Measurements from ENCODE around the gene CHURC1. TPM values are rescaled to one million over a fixed set of nuclear protein-coding genes. Genes with fewer than 3 reads are reported as not detected.

CHURC1 gene
- total RNA-seq, result 52.5 TPM
- long read RNA-seq, transcript CHURC1-207 (2 exons, 571 nt), result minor isoform, 6 of 61 reads
- long read RNA-seq, transcript CHURC1-203 (4 exons, 2,629 nt), result major isoform, 34 of 61 reads
- long read RNA-seq, transcript CHURC1-202 (3 exons, 439 nt), result minor isoform, 6 of 61 reads
- long read RNA-seq, transcript CHURC1-208 (4 exons, 3,615 nt), result minor isoform, 5 of 61 reads
- long read RNA-seq, partial matches to known transcripts, result 3 of 61 reads
- long read RNA-seq, other reads (novel, unspliced or antisense), result 5 of 61 reads

DNA sequence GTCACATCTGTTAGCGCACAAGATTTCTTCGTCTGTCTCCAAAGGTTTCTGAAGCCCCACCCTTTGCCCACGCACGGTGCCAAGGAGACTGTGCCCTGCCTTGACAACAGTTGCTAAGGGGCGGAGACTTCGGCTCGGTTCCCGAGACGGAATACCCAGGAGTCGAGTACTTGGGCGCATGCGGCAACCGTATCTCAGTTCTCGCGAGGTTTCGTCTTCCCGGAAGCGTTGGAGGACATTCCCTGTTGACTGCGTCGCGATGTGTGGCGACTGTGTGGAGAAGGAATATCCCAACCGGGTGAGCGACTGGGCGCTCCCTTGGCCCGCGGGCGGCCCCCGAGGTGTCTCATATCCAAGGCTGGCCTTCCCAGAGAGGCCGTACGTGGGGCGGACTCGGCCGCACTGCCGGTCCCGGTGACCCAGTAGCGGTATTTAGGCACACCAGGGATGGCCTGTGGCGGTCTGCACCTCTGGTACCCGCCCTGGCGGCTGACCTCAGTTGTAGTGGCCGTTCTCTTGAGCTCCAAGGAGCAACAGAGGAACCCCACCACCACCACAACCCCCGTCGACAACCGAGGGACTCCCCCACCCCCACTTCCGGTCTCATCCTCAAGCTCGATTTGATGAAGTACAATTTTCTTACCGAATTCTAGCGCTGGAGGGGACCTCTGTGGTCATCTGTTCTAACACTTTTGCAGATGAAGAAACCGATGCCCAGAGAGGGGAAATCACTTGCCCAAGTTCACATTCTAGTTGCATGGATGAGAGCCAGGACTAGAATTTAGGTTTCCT lies at the start of gene CHURC1:
Gene CHURC1 (plus strand): TSS at position 219 of the 792 bp plus-strand sequence. CDS start 41 bp downstream, at position 260.
- ATAC-seq (peak; percentile 100), DNase-seq (peak; percentile 99)
- Histone ChIP-seq H3K27me3 (no peaks in the 10 kb centered on the region), H3K4me3 (peak within 1 kb of the TSS; percentile 98), H3K36me3 (no peaks in the 10 kb centered on the region), H3K4me1 (peaks cover 24% of the 10 kb centered on the region), H3K27ac (peak within 1 kb of the TSS; percentile 100), H3K9me3 (no peaks in the 10 kb centered on the region)
- TF ChIP-seq, protein P1, sequence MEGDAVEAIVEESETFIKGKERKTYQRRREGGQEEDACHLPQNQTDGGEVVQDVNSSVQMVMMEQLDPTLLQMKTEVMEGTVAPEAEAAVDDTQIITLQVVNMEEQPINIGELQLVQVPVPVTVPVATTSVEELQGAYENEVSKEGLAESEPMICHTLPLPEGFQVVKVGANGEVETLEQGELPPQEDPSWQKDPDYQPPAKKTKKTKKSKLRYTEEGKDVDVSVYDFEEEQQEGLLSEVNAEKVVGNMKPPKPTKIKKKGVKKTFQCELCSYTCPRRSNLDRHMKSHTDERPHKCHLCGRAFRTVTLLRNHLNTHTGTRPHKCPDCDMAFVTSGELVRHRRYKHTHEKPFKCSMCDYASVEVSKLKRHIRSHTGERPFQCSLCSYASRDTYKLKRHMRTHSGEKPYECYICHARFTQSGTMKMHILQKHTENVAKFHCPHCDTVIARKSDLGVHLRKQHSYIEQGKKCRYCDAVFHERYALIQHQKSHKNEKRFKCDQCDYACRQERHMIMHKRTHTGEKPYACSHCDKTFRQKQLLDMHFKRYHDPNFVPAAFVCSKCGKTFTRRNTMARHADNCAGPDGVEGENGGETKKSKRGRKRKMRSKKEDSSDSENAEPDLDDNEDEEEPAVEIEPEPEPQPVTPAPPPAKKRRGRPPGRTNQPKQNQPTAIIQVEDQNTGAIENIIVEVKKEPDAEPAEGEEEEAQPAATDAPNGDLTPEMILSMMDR (IDR thresholded peaks at IDR 0.05), result peak; percentile 7
- intact Hi-C loops (cut with DNase I), result no loop called here

DNA sequence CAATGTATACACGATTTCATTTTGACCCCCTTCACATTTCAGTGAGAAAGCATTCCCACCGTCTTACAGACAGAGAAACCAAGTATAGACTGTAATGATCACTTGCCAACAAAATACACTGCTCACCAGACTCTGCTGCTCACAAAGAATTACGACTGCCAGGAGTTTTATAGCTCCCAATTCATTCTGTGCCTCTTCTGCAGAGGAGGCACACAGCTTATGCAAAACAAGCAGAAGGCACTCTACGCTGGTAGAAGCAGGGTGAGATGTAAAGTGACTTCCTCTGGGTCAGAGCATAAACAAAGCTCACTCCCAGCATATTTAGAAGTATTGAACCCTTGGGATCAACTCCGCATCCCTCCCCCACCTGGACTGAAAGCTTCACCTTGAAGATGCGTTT lies 49.1 kb upstream of the CHURC1 start:
- Histone ChIP-seq H3K27me3 (no peaks in the 10 kb centered on the region), H3K4me1 (no peaks in the 10 kb centered on the region), H3K27ac (no peak overlapping the region), H3K9me3 (no peaks in the 10 kb centered on the region), H3K4me3 (no peak overlapping the region), H3K36me3 (no peaks in the 10 kb centered on the region)
- intact Hi-C loops (cut with DNase I), result no loop called here
- TF ChIP-seq, protein P1 (IDR thresholded peaks at IDR 0.05), result no peak
- ATAC-seq, result no peak
- DNase-seq, result no peak

DNA sequence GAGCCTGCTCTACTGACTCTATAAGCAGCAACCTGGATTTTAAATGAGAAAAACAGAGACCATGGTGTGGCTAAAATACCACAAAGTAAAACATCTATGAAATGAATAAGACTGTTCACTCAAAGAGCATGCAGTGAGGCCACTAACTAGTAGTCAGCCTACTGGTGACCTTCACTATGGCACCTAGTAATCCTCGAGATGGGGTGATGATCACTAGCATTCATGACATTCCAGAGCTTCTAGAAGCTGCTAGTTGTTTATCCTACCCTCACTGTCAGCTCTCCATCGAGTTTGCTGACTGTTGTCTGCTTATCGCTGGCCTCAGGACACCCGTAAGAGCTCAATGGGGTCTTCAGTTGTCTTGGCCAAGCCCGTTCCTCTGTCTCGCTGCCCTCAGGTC lies 48.3 kb upstream of the CHURC1 start:
- Histone ChIP-seq H3K27me3 (no peaks in the 10 kb centered on the region), H3K4me1 (no peaks in the 10 kb centered on the region), H3K36me3 (no peaks in the 10 kb centered on the region), H3K27ac (no peak overlapping the region), H3K9me3 (no peaks in the 10 kb centered on the region), H3K4me3 (no peak overlapping the region)
- ATAC-seq, result no peak
- TF ChIP-seq, protein P1 (IDR thresholded peaks at IDR 0.05), result no peak
- DNase-seq, result no peak
- intact Hi-C loops (cut with DNase I), result no loop called here

DNA sequence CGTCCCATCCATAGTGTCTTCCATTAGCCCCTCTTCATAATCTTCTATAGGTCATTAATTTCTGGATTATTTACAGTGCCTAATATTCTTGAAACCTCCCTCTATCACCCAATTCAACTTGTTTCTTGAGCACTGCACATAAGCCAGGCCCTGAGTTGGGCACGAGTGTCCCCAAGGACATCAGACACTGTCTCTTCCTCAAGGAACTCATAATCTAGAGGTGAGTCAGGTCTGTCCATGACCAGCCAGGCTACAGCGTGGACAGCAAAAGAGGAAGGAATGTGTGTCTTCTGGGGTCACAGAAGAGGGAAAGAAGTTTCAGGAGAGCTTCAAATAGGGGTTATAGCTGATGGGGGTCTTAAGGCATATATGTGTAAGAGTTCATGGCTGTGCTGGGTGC lies 47.1 kb upstream of the CHURC1 start:
- Histone ChIP-seq H3K36me3 (no peaks in the 10 kb centered on the region), H3K9me3 (no peaks in the 10 kb centered on the region), H3K4me1 (no peaks in the 10 kb centered on the region), H3K27me3 (no peaks in the 10 kb centered on the region), H3K27ac (no peak overlapping the region), H3K4me3 (no peak overlapping the region)
- ATAC-seq, result no peak
- no peak for DNase-seq
- intact Hi-C loops (cut with DNase I), result no loop called here
- TF ChIP-seq, protein P1 (IDR thresholded peaks at IDR 0.05), result no peak

DNA sequence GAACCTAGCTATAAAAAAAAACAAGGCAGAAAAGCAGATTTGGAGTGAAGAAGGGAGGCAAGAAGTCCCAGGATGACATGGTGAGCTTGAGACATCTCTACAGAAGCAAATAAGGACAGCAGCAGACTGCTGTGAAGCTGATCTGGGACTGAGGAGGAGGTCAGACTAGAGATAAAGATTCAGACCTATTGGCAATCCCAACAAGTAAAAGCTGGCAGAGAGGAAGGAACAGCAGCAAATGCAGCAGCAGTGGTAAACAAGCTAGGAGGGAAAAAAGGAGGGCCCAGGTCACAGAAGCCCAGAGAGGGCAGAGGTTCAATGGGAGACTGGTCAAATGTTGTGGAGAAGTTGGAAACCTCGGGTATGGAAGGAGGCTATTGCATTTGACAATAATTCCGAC lies 45.9 kb upstream of the CHURC1 start:
- H3K4me1 ChIP-seq, result no peaks in the 10 kb centered on the region
- no peak for ATAC-seq
- intact Hi-C loops (cut with DNase I), result no loop called here
- no peaks in the 10 kb centered on the region for H3K9me3 ChIP-seq
- H3K36me3 ChIP-seq, result no peaks in the 10 kb centered on the region
- TF ChIP-seq, protein P1 (IDR thresholded peaks at IDR 0.05), result no peak
- H3K4me3 ChIP-seq, result no peak overlapping the region
- no peaks in the 10 kb centered on the region for H3K27me3 ChIP-seq
- no peak for DNase-seq
- no peak overlapping the region for H3K27ac ChIP-seq

Data from upper lobe of right lung (tissue), 1 donor.